ENCODE results near the gene MELTF.

Gene MELTF

GRCh38 chr3:196969134-196969659, 60.4 kb downstream of the MELTF start:
- peak in 2 of 3 donors; percentile 20 to 46 for DNase-seq (ENCODE audit: low read depth in 2 of 3, low spot score in 1 of 3)

GRCh38 chr3:196968233-196969133, 61.1 kb downstream of the MELTF start, which contains the start of gene PIGZ:
Gene PIGZ, minus strand, starts transcription at chr3:196968833. Its CDS starts 16,802 bp downstream, at chr3:196952031.
- peak in 2 of 3 donors; percentile 14 to 34 for DNase-seq (ENCODE audit: low read depth in 2 of 3, low spot score in 1 of 3)

- no peak for DNase-seq (ENCODE audit: low read depth in 2 of 3, low spot score in 1 of 3)
Measured at GRCh38 chr3:196967412-196968232, 62.0 kb downstream of the MELTF start.

GRCh38 chr3:196966526-196967401, 62.9 kb downstream of the MELTF start:
- no peak for DNase-seq (ENCODE audit: low read depth in 2 of 3, low spot score in 1 of 3)

- no peak for DNase-seq (ENCODE audit: low read depth in 2 of 3, low spot score in 1 of 3)
Measured at GRCh38 chr3:196965804-196966173, 63.8 kb downstream of the MELTF start.

GRCh38 chr3:196965112-196965803, 64.4 kb downstream of the MELTF start:
- no peak for DNase-seq (ENCODE audit: low read depth in 2 of 3, low spot score in 1 of 3)

- no peak for DNase-seq (ENCODE audit: low read depth in 2 of 3, low spot score in 1 of 3)
Measured at GRCh38 chr3:196963631-196963953, 66.0 kb downstream of the MELTF start.

- DNase-seq (ENCODE audit: low read depth in 2 of 3, low spot score in 1 of 3): no peak
Measured at GRCh38 chr3:196962930-196963630, 66.5 kb downstream of the MELTF start.

- DNase-seq (ENCODE audit: low read depth in 2 of 3, low spot score in 1 of 3): no peak
Measured at GRCh38 chr3:196962108-196962929, 67.3 kb downstream of the MELTF start.

GRCh38 chr3:196954832-196955231, 74.8 kb downstream of the MELTF start:
- no peak for DNase-seq (ENCODE audit: low read depth in 2 of 3, low spot score in 1 of 3)

Measured in stimulated activated CD4-positive, alpha-beta T cell treated with anti-CD3 and anti-CD28 coated beads, Interleukin-12 subunit alpha, Interleukin-12 subunit beta, amount 100 ng/mL, for 48 hours (primary cell).